GM12891 (cell line): Measurements from ENCODE around the gene SUPT6H.

Experiments used
- DNase-seq: peaks from one replicate; pipeline ENCODE4 v3.0.0; 2011; ENCODE audit warnings: low spot score; ENCODE audit not compliant: insufficient read length
- FAIRE-seq: peaks from 2 replicates; lab custom pipeline; 2011; peaks lifted over from hg19 to GRCh38; lab: Jason Lieb, UNC
- PAX5 ChIP-seq: IDR thresholded peaks from 2 replicates; pipeline ENCODE4 v1.6.1; 2011; ENCODE audit warnings: low read length, moderate library complexity, mild to moderate bottlenecking; ENCODE audit not compliant: insufficient read depth, severe bottlenecking
- POLR2A ChIP-seq: IDR thresholded peaks from 2 replicates; pipeline ENCODE4 v1.6.1; 2011; ENCODE audit warnings: low read depth, low read length, control low read depth
- POLR2AphosphoS5 ChIP-seq: IDR thresholded peaks from 2 replicates; pipeline ENCODE4 v1.6.1; 2011; ENCODE audit warnings: low read depth, low read length, control low read depth
- POU2F2 ChIP-seq: IDR thresholded peaks from 2 replicates; pipeline ENCODE4 v1.6.1; 2011; ENCODE audit warnings: low read depth, mild to moderate bottlenecking, control low read depth, low read length, moderate library complexity
- SPI1 ChIP-seq: IDR thresholded peaks from 2 replicates; pipeline ENCODE4 v1.6.1; 2011; ENCODE audit warnings: low read depth, low read length, control low read depth
- TAF1 ChIP-seq: IDR thresholded peaks from 2 replicates; pipeline ENCODE4 v1.6.1; 2011; ENCODE audit warnings: low read depth, low read length, control low read depth

Gene SUPT6H

DNA sequence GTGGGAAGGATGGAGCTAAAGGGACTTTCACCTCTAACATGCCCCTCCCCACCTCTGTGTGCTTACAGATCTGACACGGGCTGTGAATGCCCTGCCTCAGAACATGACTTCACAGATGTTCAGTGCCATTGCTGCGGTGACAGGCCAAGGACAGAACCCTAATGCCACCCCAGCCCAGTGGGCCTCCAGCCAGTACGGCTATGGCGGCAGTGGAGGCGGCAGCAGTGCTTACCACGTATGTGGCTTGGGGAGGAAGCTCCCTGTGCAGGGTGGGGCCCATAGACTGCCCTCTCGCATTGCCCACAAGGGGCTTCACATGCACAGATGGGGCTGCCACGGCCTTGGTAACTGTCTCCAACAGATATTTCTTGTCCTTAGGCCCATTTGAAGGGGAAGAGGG lies 38.3 kb downstream of the SUPT6H start:
- FAIRE-seq (no peak), DNase-seq (no peak)
- TF ChIP-seq PAX5 = no peak
- no peak for TF ChIP-seq SPI1
- TF ChIP-seq POLR2A = no peak
- TF ChIP-seq POLR2AphosphoS5 = no peak
- TF ChIP-seq POU2F2 = no peak
- TF ChIP-seq TAF1 = no peak

DNA sequence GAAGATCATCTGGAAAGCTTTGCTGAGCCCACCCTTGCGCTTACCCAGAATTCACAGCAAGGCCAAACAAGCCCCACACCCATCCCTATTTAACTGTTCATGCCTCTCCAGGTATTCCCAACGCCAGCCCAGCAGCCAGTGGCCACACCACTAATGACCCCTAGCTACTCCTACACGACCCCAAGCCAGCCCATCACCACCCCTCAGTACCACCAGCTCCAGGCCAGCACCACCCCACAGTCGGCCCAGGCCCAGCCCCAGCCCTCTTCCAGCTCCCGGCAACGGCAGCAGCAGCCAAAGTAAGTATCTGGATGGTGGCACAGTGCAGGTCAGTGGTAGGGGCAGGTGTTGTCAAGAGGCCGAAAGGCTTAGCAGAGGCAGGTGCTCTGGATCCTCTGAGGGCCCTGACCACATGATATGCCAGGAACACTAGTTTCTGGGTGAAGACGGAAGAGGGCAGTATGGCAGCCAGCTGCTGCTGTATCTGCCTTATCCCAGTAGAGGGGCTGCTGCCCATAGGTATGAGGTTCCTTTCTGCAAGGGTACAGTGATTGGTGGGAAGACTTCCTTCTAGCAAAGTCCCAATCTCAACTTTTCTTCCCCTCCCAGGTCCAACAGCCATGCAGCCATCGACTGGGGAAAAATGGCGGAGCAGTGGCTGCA lies 39.0 kb downstream of the SUPT6H start:
- no peak for DNase-seq
- TF ChIP-seq TAF1 (no peak), POU2F2 (no peak), SPI1 (no peak), PAX5 (no peak), POLR2AphosphoS5 (no peak), POLR2A (no peak)
- FAIRE-seq = no peak

DNA sequence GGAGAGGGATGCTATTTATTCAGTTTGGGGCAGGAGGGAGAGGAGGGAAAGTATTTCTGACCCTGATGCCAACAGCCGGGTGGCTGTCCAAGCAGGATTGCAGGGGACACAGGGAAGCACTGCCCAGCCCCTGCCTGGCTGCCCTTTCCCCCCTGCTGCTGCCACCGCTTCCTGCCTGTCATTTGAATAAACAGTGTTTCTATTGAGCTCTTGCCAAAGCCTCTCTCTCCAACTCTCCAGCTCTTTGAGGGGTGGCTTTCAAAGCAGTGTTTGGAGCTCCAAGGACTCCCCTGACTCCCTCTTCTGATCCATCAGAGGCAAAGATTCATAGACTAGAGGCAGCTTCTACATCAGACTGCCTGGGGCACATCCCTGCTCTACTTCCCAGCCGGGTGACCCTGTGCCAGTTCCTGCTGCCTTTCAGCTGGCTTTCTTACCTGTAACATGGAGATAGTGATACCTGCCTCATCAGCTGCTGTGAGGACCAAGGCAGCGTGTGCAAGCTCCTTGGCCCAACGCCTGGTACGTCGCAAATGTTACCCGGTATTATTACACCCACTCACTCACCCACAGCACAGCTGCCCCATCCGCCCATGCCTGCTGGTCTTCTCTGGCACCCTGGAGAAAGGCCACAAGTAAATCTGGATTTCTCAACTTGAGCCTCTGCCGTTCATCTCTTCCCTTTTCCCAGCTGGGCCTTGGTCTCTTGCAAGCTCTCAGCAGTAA lies 40.2 kb downstream of the SUPT6H start:
- TF ChIP-seq POLR2A (no peak), SPI1 (no peak), POU2F2 (no peak), POLR2AphosphoS5 (no peak), TAF1 (no peak), PAX5 (no peak)
- DNase-seq (no peak), FAIRE-seq (no peak)

DNA sequence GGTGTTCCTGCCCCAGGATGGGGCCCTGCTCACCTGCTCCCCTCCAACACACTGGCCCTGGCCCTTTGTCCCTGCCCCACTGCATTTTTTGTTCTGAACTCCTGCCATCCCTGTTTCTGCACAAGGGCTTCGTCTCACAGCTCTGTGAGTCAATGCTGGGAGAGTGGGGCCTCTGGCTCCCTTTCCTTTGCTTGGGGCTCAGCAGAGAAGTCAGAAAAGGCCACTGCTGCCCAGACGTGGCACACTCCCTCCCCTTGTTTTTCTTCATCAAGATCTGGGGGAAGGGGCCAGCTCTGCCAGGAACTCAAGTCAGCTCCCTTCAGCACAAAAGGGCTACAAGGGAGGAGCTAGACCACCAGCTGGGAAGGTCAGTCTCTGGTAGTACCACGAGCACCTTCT lies 40.7 kb downstream of the SUPT6H start:
- FAIRE-seq = no peak
- no peak for TF ChIP-seq SPI1
- no peak for TF ChIP-seq POLR2AphosphoS5
- no peak for TF ChIP-seq PAX5
- no peak for TF ChIP-seq POLR2A
- no peak for TF ChIP-seq POU2F2
- no peak for TF ChIP-seq TAF1
- DNase-seq = no peak

DNA sequence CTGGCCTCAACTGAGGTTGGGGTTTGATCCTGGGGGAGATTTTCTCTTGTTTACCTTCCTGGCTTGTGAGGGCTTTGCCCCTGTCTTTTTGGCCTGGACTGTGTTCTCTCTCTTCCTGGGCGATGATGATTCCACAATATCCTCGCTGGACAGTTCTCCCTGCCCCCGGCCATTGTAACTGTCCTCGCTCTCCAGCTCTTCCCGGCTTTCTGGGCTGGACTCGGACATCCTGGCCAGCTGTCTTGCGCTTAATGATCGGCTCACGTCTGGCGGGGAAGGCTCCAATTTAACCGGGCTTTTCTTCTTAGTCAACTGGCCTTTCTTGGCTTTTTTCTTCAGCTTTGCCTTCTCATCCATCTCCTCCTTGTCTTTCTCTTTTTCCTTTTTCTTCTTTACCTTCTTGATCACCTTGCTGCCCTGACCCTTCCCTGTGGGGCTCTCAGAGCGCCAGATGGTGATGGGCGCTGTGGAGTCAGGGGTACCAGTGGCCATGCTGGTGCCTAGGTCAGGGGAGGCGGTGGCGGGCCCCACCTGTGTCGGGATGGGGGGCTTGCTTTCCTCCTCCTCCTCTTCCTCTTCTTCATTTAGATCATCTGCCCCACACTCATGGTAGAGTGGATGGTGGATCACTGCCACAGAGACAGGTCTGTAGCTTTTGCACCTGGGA lies 41.7 kb downstream of the SUPT6H start:
- TF ChIP-seq POLR2AphosphoS5 (no peak), PAX5 (no peak), SPI1 (no peak), TAF1 (no peak), POLR2A (no peak), POU2F2 (no peak)
- no peak for FAIRE-seq
- DNase-seq = no peak

DNA sequence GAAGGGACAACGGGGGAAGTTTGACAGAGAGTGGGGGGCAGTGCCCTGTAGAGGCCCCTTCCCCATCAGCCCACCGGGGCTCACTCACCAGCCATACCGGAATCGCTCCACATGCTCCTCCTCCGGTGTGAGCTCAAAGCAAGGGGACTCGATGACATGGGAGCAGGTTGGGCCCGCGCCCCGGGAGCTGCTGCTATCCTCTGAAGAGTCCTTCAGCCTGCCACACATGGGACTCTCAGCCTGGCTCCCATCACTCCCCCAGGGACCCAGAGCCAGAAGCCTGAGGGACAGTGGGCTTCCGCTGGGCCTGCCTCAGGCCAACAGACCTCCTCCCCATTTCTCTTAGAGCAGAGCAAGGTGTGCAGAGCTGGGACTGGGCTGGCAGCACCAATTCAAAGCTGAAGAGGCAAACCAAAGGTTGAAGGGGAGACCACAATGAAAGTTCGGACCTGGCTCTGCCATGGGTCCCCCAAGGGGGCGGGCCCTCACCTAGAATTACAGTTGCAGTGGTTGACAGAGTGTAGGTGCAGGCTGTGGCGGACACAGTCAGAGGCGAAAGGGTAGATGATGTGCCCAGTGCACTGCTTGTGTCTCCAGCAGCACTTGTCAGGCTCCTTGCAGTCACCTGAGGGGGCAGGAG lies 42.3 kb downstream of the SUPT6H start:
- DNase-seq (no peak), FAIRE-seq (no peak)
- TF ChIP-seq TAF1 (no peak), PAX5 (no peak), POU2F2 (no peak), POLR2AphosphoS5 (no peak), SPI1 (no peak), POLR2A (no peak)

DNA sequence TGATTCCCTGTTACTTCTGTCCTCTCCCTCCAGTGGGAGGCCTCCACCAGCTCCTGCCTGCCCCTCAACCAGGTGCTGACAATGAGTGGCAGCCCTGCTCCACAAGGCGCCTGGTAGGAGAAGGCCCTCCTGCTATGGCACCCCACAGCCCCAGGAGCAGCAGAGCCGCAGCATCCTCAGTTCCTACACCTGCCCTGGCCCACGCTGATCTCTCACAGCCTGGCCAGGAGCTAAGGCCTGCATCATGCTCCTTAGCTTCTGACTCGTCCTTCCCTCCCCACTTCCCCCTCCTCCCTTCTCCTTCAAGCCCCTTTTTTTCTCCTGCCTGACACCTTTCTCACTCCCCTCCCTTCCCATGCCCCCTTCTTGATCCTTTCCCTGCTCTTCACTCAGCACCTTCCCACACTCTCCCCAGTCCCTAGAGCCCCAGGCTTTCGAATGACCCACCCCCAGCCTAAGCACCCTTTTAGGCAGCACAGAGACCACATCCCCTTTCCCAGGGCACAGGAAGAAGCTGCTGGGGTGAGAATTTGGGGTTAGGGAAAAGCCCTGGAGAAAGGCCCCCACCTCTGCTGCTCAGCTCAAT lies 43.2 kb downstream of the SUPT6H start:
- TF ChIP-seq POLR2A = no peak
- no peak for TF ChIP-seq POLR2AphosphoS5
- TF ChIP-seq SPI1 = no peak
- TF ChIP-seq PAX5 = no peak
- TF ChIP-seq POU2F2 = no peak
- TF ChIP-seq TAF1 = no peak
- FAIRE-seq (no peak), DNase-seq (no peak)

DNA sequence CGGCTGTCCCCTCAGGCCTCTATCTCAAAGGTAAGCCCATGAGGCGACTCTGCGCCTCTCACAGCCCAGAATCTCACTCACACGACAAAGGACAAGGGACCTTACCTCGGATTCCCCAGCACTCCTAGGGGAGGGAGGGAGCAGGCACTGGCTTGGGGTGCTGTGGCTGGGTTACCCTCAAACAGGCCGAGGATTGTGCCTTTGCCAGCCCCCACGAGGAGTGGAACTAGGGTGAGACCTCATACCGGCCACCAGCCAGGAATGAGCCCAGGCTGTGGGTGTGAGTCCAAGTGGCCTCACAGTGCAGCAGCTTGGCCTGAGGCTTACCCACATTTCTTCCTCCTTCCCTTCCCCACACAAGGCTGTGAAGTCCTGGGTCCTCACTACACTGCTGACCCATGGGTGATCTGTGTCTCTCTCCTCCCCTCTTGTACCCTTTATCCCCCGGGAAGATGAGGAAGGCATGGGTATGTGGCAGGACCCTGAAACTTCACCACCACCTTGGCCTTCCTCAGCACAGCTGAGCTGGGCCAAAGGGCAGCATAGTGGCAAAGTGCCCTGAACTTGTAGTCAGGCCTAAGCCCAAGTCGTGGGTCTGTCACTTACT lies 43.8 kb downstream of the SUPT6H start:
- TF ChIP-seq SPI1 = no peak
- no peak for TF ChIP-seq TAF1
- no peak for TF ChIP-seq POU2F2
- no peak for TF ChIP-seq POLR2AphosphoS5
- no peak for TF ChIP-seq POLR2A
- TF ChIP-seq PAX5 = no peak
- DNase-seq (no peak), FAIRE-seq (no peak)
